Measurements from ENCODE around the gene CERK. TPM values are rescaled to one million over a fixed set of nuclear protein-coding genes. Genes with fewer than 3 reads are reported as not detected.

The CERK gene
- total and polyA plus RNA-seq, 7 donors: 13.0 to 38.1 (median 26.9) TPM

DNA sequence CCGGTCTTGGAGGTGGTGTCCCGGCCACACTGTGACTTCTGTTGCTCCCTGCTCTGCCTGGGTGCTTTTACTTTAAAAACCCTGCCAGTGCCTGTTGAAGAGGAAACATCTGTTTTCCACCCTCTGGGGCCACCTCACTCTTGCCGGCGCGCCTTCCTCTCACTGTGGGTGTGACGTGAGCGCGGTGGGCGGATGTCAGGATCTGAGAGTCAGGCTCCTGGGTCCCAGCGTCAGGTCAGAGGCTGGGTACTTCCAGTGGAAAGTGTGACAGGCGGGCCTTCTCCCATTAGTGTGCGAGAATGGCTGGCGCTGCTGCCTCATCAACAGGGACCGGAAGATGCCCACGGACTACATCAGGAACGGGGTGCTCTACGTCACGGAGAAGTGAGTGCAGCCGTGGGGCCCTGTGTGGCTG, 63.7 kb downstream of the CERK start:
- 72 to 77% (median 73%) methylated on average over 19 of the region's 19 CpGs for WGBS, 3 donors
- peaks cover 11% of the 10 kb centered on the region for H3K4me1 ChIP-seq
- no peak for ATAC-seq
- H3K27ac ChIP-seq: peak overlapping the region; percentile 50
- no peaks in the 10 kb centered on the region for H3K27me3 ChIP-seq (ENCODE audit: insufficient read depth in 3 of 3, low read length in 2 of 3)
- H3K9me3 ChIP-seq: no peaks in the 10 kb centered on the region
- TF ChIP-seq, protein P1, sequence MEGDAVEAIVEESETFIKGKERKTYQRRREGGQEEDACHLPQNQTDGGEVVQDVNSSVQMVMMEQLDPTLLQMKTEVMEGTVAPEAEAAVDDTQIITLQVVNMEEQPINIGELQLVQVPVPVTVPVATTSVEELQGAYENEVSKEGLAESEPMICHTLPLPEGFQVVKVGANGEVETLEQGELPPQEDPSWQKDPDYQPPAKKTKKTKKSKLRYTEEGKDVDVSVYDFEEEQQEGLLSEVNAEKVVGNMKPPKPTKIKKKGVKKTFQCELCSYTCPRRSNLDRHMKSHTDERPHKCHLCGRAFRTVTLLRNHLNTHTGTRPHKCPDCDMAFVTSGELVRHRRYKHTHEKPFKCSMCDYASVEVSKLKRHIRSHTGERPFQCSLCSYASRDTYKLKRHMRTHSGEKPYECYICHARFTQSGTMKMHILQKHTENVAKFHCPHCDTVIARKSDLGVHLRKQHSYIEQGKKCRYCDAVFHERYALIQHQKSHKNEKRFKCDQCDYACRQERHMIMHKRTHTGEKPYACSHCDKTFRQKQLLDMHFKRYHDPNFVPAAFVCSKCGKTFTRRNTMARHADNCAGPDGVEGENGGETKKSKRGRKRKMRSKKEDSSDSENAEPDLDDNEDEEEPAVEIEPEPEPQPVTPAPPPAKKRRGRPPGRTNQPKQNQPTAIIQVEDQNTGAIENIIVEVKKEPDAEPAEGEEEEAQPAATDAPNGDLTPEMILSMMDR (IDR thresholded peaks at IDR 0.05): no peak
- peak; percentile 64 to 84 for DNase-seq
- H3K4me3 ChIP-seq: peak overlapping the region; percentile 44
- intact Hi-C loops (cut with DNase I): no loop called here
- peaks cover 0 to 43% of the 10 kb centered on the region in 2 donors for H3K36me3 ChIP-seq (ENCODE audit: insufficient read depth in 1 of 2, low read depth in 1 of 2)

DNA sequence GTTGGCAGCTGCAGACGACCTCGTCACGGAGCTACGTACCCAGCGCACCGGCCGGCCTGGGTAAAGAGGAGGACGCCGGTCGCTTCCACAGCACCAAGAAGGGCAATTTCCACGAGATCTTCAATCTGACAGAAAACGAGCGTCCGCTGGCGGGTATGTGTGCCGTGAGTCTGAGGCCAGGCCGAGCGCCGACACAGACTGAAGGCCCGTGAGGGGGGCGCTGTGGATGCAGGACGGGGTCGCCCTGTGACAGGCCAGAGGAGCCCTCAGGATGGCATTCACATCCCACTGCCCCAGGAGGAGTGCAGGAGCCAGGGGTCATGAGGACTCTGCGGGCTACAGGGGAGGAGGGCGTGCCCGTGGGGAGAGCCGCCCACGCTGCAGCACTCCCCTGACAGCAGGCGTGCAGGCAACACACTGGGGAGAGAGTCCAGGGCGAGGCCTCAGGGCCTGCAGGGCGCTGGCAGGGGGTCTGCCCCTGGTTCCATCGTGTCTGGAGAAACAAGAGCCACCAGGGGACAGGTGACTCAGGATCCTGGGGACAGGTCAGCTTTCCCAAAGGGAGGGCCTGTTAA, 64.3 kb downstream of the CERK start:
- DNase-seq (no peak), ATAC-seq (no peak)
- Histone ChIP-seq H3K27ac (no peak overlapping the region), H3K36me3 (ENCODE audit: insufficient read depth in 1 of 2, low read depth in 1 of 2) (peaks cover 0 to 50% of the 10 kb centered on the region in 2 donors), H3K9me3 (no peaks in the 10 kb centered on the region), H3K4me1 (peaks cover 11% of the 10 kb centered on the region), H3K4me3 (peak overlapping the region; percentile 44), H3K27me3 (ENCODE audit: insufficient read depth in 3 of 3, low read length in 2 of 3) (no peaks in the 10 kb centered on the region)
- TF ChIP-seq, protein P1 (IDR thresholded peaks at IDR 0.05): no peak
- 82 to 88% (median 86%) methylated on average over 32 of the region's 32 CpGs for WGBS, 3 donors
- intact Hi-C loops (cut with DNase I): no loop called here

DNA sequence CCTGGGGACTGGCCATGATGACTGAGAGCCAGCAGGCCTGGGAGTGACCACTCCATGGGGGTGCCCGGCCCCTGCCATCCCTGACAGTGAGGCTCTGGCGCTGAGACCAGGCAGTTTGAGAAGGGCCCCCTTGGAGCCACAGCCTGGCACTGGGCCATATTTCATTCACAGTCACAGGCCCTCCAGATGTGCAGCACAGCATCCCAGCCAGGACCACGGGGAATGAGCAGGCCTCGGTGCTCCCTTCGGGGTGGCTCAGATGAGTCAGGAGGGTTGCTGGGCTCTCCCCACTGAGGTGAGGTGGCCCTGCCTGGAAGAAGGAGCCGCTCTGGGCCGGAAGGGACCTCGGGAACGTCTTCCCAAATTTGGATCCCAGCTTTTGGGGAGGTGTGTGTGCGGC, 64.8 kb downstream of the CERK start:
- no peak overlapping the region for H3K27ac ChIP-seq

DNA sequence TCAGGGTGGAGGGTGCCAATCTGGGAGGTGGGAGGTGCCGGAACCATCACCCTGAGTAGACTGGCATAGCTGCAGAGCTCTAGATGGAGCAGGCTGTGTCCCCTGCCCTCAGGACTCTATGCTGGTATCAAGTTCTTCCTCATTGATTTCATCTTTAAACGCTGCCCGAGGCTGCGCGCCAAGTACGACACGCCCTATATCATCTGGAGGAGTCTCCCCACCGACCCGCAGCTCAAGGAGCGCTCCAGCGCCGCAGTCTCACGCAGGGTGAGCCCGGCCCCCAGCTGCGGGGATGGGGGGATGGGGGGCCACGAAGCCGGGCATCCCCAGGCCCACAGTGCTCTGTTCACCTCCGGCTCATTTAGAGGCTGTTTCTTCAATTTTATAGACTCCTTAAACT, 65.3 kb downstream of the CERK start:
- Histone ChIP-seq H3K4me1 (peaks cover 11% of the 10 kb centered on the region), H3K36me3 (ENCODE audit: insufficient read depth in 1 of 2, low read depth in 1 of 2) (peaks cover 0 to 53% of the 10 kb centered on the region in 2 donors), H3K27ac (no peak overlapping the region), H3K27me3 (ENCODE audit: insufficient read depth in 3 of 3, low read length in 2 of 3) (no peaks in the 10 kb centered on the region), H3K4me3 (no peak overlapping the region), H3K9me3 (no peaks in the 10 kb centered on the region)
- ATAC-seq: no peak
- 78 to 80% (median 79%) methylated on average over 18 of the region's 18 CpGs for WGBS, 3 donors
- intact Hi-C loops (cut with DNase I): no loop called here
- no peak for DNase-seq
- TF ChIP-seq, protein P1 (IDR thresholded peaks at IDR 0.05): no peak

More for the DNA sequence above, 64.8 kb downstream of the CERK start:
- TF ChIP-seq, protein P1 (IDR thresholded peaks at IDR 0.05): no peak
- no peaks in the 10 kb centered on the region for H3K9me3 ChIP-seq
- no peak for DNase-seq
- ATAC-seq: no peak
- H3K4me1 ChIP-seq: peaks cover 11% of the 10 kb centered on the region
- WGBS, 3 donors: 72 to 85% (median 73%) methylated on average over 10 of the region's 10 CpGs
- H3K36me3 ChIP-seq (ENCODE audit: insufficient read depth in 1 of 2, low read depth in 1 of 2): peaks cover 0 to 53% of the 10 kb centered on the region in 2 donors
- H3K4me3 ChIP-seq: no peak overlapping the region
- intact Hi-C loops (cut with DNase I): no loop called here
- H3K27me3 ChIP-seq (ENCODE audit: insufficient read depth in 3 of 3, low read length in 2 of 3): no peaks in the 10 kb centered on the region

Data from psoas muscle (tissue), 8 donors.